Ovary (tissue), 3 donors: ENCODE results near the gene SEH1L.

Experiments used
- EP300 ChIP-seq: sonication (generic); formaldehyde crosslinking; IDR thresholded peaks from one replicate; pipeline ENCODE4 v1.6.1; 2017; ENCODE audit warnings: antibody characterized with exemption
- POLR2A ChIP-seq: fragments of 450-650 bp; IDR thresholded peaks from one replicate; pipeline ENCODE4 v1.6.1; 2017; ENCODE audit warnings: antibody characterized with exemption, mild to moderate bottlenecking, moderate library complexity
- TF ChIP-seq, protein P1 (sequence below), 3 donors: fragments of 450-650 bp in 2 of 3; fragments of 200-600 bp in 1 of 3; IDR thresholded peaks; one replicate each; pipeline versions ENCODE4 v1.5.1 to v1.8.0; 2016 to 2022; ENCODE audit warnings: antibody characterized with exemption in 3 of 3, mild to moderate bottlenecking in 1 of 3
- donor health status: DM: no; HTN: no; CAD: no.

DNA sequence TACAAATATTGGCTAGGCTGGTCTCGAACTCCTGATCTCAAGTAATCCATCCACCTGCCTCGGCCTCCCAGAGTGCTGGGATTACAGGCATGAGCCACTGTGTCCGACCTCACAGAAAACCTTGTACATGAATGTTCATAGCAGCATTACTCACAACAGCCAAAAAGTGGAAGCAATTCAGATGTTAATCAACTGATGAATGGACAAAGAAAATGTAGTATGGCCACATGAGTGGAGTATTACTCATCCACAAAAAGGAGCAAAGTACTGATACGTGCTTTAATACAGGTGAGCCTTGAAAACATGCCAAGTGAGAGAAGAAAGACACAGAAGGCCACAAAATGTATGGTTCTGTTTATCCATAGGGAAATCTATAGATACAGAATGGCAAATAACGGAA lies 63.9 kb downstream of the SEH1L start:
- TF ChIP-seq, protein P1, sequence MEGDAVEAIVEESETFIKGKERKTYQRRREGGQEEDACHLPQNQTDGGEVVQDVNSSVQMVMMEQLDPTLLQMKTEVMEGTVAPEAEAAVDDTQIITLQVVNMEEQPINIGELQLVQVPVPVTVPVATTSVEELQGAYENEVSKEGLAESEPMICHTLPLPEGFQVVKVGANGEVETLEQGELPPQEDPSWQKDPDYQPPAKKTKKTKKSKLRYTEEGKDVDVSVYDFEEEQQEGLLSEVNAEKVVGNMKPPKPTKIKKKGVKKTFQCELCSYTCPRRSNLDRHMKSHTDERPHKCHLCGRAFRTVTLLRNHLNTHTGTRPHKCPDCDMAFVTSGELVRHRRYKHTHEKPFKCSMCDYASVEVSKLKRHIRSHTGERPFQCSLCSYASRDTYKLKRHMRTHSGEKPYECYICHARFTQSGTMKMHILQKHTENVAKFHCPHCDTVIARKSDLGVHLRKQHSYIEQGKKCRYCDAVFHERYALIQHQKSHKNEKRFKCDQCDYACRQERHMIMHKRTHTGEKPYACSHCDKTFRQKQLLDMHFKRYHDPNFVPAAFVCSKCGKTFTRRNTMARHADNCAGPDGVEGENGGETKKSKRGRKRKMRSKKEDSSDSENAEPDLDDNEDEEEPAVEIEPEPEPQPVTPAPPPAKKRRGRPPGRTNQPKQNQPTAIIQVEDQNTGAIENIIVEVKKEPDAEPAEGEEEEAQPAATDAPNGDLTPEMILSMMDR (IDR thresholded peaks at IDR 0.05) = no peak
- TF ChIP-seq POLR2A (no peak), EP300 (no peak)
